DND-41 (cell line): ENCODE data around the gene ZFAND6.

Experiments used
- ATAC-seq: fragments of 200-7000 bp; cut with Tn5 transposase; 3 replicates; pipeline ENCODE4 v1.9.1; 2021; ENCODE audit warnings: low read depth; ENCODE audit not compliant: insufficient read depth
- DNase-seq: peaks from one replicate; pipeline ENCODE4 v3.0.0-alpha.2; 2020
- H2AFZ ChIP-seq: 2 replicates; pipeline ENCODE4 v1.6.0; 2012; ENCODE audit warnings: low read depth, low read length
- H3K27ac ChIP-seq: 2 replicates; pipeline ENCODE4 v1.5.1; 2012; ENCODE audit warnings: low read length, inconsistent platforms
- H3K27me3 ChIP-seq: fragments of 200-600 bp; sonication (generic); 2 replicates; pipeline ENCODE4 v1.6.0; 2012; ENCODE audit warnings: low read length, mild to moderate bottlenecking, inconsistent platforms; ENCODE audit not compliant: insufficient read depth, poor library complexity
- H3K36me3 ChIP-seq: 2 replicates; pipeline ENCODE4 v1.5.1; 2012; ENCODE audit warnings: low read length, inconsistent platforms; ENCODE audit not compliant: insufficient read depth
- H3K4me1 ChIP-seq: 2 replicates; pipeline ENCODE4 v1.5.1; 2012; ENCODE audit warnings: mild to moderate bottlenecking, low read length; ENCODE audit not compliant: insufficient read depth
- H3K4me2 ChIP-seq: 2 replicates; pipeline ENCODE4 v1.6.0; 2012; ENCODE audit warnings: mild to moderate bottlenecking, moderate library complexity, low read length, inconsistent platforms; ENCODE audit not compliant: insufficient read depth
- H3K4me3 ChIP-seq, 2 experiments: fragments of 200-600 bp in 1 of 2; shearing (Covaris generic) in 1 of 2; 2 replicates each; pipeline ENCODE4 v1.5.1; 2012 to 2016; ENCODE audit warnings: inconsistent platforms in 2 of 2, low read length in 2 of 2, mild to moderate bottlenecking in 2 of 2, low read depth in 1 of 2, moderate library complexity in 1 of 2
- H3K79me2 ChIP-seq: 2 replicates; pipeline ENCODE4 v1.6.0; 2012; ENCODE audit warnings: low read length, inconsistent platforms; ENCODE audit not compliant: insufficient read depth
- H3K9ac ChIP-seq: 2 replicates; pipeline ENCODE4 v1.6.0; 2012; ENCODE audit warnings: low read depth, mild to moderate bottlenecking, inconsistent platforms, low read length, moderate library complexity
- H3K9me3 ChIP-seq: 2 replicates; pipeline ENCODE4 v1.5.1; 2012; ENCODE audit warnings: low read length, moderate library complexity, mild to moderate bottlenecking, inconsistent platforms; ENCODE audit not compliant: insufficient read depth, severe bottlenecking
- H4K20me1 ChIP-seq: 2 replicates; pipeline ENCODE4 v1.6.0; 2012; ENCODE audit warnings: low read length; ENCODE audit not compliant: insufficient read depth
- CTCF ChIP-seq: IDR thresholded peaks from 2 replicates; pipeline ENCODE4 v1.5.1; 2012; ENCODE audit warnings: borderline replicate concordance, low read length, moderate library complexity, mild to moderate bottlenecking; ENCODE audit not compliant: poor library complexity, severe bottlenecking; ENCODE audit errors: extremely low read depth
- EZH2 ChIP-seq: IDR thresholded peaks from 3 replicates; pipeline ENCODE4 v1.6.1; 2012; ENCODE audit warnings: borderline replicate concordance, low read depth, mild to moderate bottlenecking, moderate library complexity, low read length, inconsistent platforms; ENCODE audit not compliant: severe bottlenecking

ZFAND6 gene

GRCh38 chr15:80081390-80081789 lies 21.9 kb downstream of the ZFAND6 start:
- H3K4me2 ChIP-seq: no peak overlapping the region
- no peak overlapping the region for H3K27ac ChIP-seq
- DNase-seq (no peak), ATAC-seq (no peak)
- peaks cover 33% of the 10 kb centered on the region; the same call in 1 of the 2 replicates for H4K20me1 ChIP-seq
- H3K9me3 ChIP-seq: no peaks in the 10 kb centered on the region
- no peak overlapping the region for H3K4me3 ChIP-seq
- no peaks in the 10 kb centered on the region for H3K4me1 ChIP-seq
- H3K9ac ChIP-seq: no peak overlapping the region
- H3K27me3 ChIP-seq: no peaks in the 10 kb centered on the region
- peaks cover 5% of the 10 kb centered on the region; the same call in 1 of the 2 replicates for H3K36me3 ChIP-seq
- H3K79me2 ChIP-seq: peaks cover 86% of the 10 kb centered on the region
- no peak overlapping the region for H2AFZ ChIP-seq
- TF ChIP-seq CTCF: no peak
- TF ChIP-seq EZH2: no peak

GRCh38 chr15:80087104-80087503 lies 27.6 kb downstream of the ZFAND6 start:
- H2AFZ ChIP-seq: no peak overlapping the region
- H3K9me3 ChIP-seq: no peaks in the 10 kb centered on the region
- H3K79me2 ChIP-seq: peaks cover 91% of the 10 kb centered on the region
- no peaks in the 10 kb centered on the region for H3K4me1 ChIP-seq
- no peak for TF ChIP-seq EZH2
- no peak for TF ChIP-seq CTCF
- no peak overlapping the region for H3K4me3 ChIP-seq
- no peak for DNase-seq
- no peak overlapping the region for H3K9ac ChIP-seq
- H4K20me1 ChIP-seq: peaks cover 42% of the 10 kb centered on the region; the same call in 1 of the 2 replicates
- no peak overlapping the region for H3K4me2 ChIP-seq
- no peak overlapping the region for H3K27ac ChIP-seq
- no peaks in the 10 kb centered on the region for H3K27me3 ChIP-seq
- H3K36me3 ChIP-seq: no peaks in the 10 kb centered on the region
- no peak for ATAC-seq

- H3K9me3 ChIP-seq: no peaks in the 10 kb centered on the region
- no peaks in the 10 kb centered on the region for H3K27me3 ChIP-seq
- DNase-seq (no peak), ATAC-seq (no peak)
- H3K4me1 ChIP-seq: no peaks in the 10 kb centered on the region
- TF ChIP-seq EZH2: no peak
- no peak for TF ChIP-seq CTCF
- peaks cover 24% of the 10 kb centered on the region; the same call in 1 of the 2 replicates for H4K20me1 ChIP-seq
- H2AFZ ChIP-seq: no peak overlapping the region
- no peak overlapping the region for H3K4me2 ChIP-seq
- H3K79me2 ChIP-seq: peaks cover 85% of the 10 kb centered on the region
- no peak overlapping the region for H3K27ac ChIP-seq
- no peak overlapping the region for H3K9ac ChIP-seq
- H3K36me3 ChIP-seq: no peaks in the 10 kb centered on the region
- no peak overlapping the region for H3K4me3 ChIP-seq
Measured at GRCh38 chr15:80090041-80090440, 30.6 kb downstream of the ZFAND6 start.
